Measurements from ENCODE around the gene PHYHIPL.

The PHYHIPL gene

GRCh38 chr10:59252491-59252890, 76.0 kb downstream of the PHYHIPL start:
- DNase-seq (ENCODE audit: low read depth in 1 of 2, low spot score in 1 of 2): no peak

- DNase-seq (ENCODE audit: low read depth in 1 of 2, low spot score in 1 of 2): no peak
Observed at GRCh38 chr10:59255463-59255862, 79.0 kb downstream of the PHYHIPL start.

DNA sequence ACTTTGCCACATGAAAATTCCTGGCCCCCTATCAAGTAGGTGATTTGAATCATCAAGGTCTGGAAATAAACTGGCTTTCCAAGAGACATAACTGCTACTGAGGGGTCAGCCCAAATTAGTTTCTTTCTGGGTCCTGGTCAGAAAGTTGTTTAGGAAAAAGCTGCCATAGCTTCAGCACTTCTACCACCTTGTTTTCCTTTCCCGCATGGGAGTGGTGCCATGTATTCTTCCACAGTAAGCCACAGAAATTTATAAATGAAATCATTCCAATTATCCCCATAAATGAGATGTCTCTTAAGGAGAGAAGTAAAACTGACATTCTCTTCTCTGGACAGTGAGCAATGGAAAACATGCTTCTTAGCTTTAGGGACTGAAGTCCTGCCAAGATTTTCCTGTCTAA, 80.8 kb downstream of the PHYHIPL start:
- DNase-seq (ENCODE audit: low read depth in 1 of 2, low spot score in 1 of 2): no peak

DNA sequence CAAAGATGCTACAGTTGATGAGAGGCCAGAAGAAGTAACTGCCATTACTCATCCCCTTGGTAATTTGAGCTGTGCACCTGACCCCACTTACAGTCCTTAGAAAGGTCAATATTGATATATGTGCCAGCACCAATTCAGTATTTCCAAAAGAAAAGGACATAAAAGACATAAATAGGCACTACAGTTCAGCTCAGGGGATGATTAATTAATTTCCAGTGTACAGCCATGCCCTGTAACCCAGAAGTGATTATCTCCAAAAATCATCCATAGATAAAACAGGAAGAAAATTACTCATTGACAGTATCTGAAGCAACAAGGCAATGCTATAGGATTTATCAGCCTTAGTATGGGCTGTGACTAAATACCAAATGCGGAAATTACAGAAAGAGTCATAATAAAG, 82.4 kb downstream of the PHYHIPL start:
- no peak for DNase-seq (ENCODE audit: low read depth in 1 of 2, low spot score in 1 of 2)

DNA sequence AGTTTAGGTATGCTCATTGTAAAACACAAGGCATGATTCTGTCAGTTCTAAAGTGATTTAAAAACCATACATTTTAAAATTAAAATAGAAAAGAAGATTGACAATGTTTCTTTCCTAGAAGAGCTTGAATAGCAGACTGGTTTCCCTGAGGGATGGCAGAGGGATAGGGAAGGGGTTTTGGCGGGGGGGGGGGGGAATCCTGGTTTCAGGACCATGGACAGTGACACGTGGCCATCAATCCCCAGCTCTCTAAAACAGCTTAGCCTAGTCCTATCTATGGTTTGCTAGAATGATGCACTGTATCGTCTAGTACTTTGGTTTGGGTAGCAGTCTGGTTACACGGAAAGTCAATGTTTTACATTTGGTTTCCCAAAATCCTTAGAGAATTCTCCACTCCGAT, 88.7 kb downstream of the PHYHIPL start:
- DNase-seq (ENCODE audit: low read depth in 1 of 2, low spot score in 1 of 2): no peak

DNA sequence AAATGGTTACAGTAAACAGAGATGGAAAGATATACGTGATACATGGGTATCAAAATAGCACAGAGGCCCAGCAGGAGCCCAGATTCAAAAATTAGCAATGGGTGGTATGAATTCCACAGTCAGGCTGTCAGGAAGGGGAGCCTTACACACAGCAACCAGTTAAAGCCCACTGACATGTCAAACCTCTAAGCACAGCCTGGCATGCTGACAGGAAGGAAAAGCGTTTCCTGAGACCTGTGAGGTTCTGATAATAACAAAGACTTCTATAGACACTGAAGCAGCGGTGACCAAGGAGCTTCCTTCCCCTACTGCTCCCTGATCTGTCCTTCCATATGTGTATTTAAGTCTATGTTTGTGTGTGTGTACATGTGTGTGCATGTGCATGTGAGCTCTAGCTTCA, 89.9 kb downstream of the PHYHIPL start:
- DNase-seq (ENCODE audit: low read depth in 1 of 2, low spot score in 1 of 2): no peak

GRCh38 chr10:59268460-59268859, 92.0 kb downstream of the PHYHIPL start:
- no peak for DNase-seq (ENCODE audit: low read depth in 1 of 2, low spot score in 1 of 2)

GRCh38 chr10:59269651-59270050, 93.2 kb downstream of the PHYHIPL start:
- no peak for DNase-seq (ENCODE audit: low read depth in 1 of 2, low spot score in 1 of 2)

GRCh38 chr10:59270492-59270891, 94.0 kb downstream of the PHYHIPL start:
- no peak for DNase-seq (ENCODE audit: low read depth in 1 of 2, low spot score in 1 of 2)

DNA sequence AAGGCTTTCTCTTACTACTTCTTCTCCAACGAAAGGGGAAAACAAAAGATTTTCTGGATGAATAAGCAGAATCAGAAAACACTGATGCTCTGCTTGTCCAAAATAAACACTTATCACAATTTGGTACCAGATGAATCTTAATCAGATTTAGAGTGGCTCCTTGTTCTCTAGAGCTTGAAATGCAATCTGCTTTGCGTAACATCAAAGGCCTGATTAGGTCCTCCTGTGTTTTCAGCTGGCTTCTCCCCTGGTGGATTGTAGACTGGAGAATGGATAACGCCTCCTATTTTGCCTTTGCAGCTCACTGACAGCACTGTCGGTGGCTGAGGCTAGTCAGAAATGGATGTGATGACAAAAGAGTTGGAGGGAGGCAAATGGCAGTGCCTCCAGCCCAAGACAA, 94.7 kb downstream of the PHYHIPL start:
- no peak for DNase-seq (ENCODE audit: low read depth in 1 of 2, low spot score in 1 of 2)

DNA sequence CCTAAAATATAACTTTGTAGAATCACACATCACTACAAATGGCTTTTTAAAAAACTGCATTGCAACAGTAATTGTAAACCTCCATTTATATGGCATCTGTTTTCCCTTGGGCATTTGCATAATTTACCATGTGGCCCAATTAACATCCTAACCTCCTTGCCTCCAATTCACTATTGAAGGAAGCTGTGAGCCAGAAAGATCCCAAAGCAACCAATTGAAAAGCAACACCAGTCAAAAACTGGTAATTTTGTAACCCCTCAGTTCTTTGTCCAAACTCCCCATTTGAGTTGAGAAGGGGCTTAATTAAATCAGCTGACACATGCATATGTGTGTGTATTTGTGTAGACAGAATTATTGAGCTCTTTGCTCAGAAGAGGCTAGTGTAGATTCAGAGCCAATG, 95.6 kb downstream of the PHYHIPL start:
- DNase-seq (ENCODE audit: low read depth in 1 of 2, low spot score in 1 of 2): no peak

DNA sequence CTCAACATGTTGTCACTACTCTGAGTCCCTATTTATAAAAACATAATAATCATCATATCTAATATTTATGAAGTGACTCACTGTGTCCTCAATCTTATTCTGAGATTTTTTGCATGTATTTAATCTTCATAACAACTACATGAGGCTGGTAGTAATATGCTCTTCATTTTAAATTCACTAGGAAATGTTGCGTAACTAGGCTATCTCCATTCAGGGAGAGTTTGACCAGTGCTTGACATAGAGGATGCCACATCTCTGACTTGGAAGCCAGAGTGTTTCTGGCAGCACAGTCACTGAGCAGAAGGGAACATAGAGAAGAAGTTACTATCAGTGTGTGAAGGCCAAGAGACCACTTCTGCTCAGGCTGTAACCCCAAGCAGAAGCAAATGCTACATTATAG, 97.0 kb downstream of the PHYHIPL start:
- no peak for DNase-seq (ENCODE audit: low read depth in 1 of 2, low spot score in 1 of 2)

DNA sequence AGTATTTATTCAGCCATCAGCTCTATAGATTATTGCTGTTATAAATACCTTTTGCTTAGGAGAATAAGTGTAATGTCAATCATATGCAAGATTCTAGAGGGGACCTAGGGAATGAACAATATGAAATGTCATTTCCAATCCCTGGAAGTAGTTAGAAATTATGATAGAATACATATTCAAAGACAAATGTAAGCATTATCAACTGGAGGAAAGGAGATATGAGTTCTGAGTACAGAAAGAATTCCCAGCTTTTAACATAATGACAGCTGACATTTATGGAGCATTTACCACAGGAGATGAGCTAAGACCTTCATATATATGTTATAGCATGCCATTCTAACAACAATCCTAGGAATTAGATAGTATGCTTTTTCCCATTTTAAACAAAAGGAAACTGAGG, 99.7 kb downstream of the PHYHIPL start:
- no peak for DNase-seq (ENCODE audit: low read depth in 1 of 2, low spot score in 1 of 2)

DNA sequence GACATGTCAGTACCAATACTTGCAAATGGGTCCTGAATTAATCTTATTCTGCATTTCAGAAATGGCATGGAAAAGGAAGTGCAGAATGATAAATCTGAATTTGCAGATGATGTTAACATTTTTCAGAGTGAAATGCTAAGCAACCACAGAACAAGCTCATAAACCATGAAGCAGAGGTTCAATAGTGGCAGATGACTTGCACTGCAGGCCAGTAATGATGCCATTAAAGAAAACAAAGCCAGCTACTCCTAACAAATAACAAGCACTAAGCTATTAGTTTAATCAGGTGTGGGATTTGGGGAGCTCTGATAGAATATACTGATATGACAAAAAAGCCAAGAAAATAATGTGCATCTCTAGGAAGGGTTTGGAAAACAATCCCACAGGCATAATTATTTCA, 100.5 kb downstream of the PHYHIPL start:
- no peak for DNase-seq (ENCODE audit: low read depth in 1 of 2, low spot score in 1 of 2)

- DNase-seq (ENCODE audit: low read depth in 1 of 2, low spot score in 1 of 2): no peak
Observed at GRCh38 chr10:59279476-59279875, 103.0 kb downstream of the PHYHIPL start.

- DNase-seq (ENCODE audit: low read depth in 1 of 2, low spot score in 1 of 2): no peak
Observed at GRCh38 chr10:59279991-59280505, 103.6 kb downstream of the PHYHIPL start.

DNA sequence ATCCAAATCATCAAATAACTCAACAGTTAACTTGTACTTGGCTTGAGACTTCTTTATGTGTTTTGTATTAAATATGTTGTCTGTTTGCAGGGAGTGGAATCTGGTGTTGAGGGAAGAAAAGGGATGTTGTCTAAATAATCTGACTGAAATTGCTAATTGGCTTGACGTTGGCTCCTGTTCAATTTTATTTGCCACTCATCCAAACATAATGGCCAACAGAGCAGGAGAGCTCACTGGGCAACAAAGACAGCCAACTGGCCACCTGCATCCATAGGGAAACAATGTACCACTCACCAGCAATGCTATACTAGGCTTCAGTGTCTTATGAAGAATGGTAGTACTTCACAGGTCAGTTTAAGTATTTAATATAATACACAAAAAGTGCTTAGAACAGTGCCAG, 105.4 kb downstream of the PHYHIPL start:
- DNase-seq (ENCODE audit: low read depth in 1 of 2, low spot score in 1 of 2): no peak

- no peak for DNase-seq (ENCODE audit: low read depth in 1 of 2, low spot score in 1 of 2)
Observed at GRCh38 chr10:59283456-59284091, 107.1 kb downstream of the PHYHIPL start.

DNA sequence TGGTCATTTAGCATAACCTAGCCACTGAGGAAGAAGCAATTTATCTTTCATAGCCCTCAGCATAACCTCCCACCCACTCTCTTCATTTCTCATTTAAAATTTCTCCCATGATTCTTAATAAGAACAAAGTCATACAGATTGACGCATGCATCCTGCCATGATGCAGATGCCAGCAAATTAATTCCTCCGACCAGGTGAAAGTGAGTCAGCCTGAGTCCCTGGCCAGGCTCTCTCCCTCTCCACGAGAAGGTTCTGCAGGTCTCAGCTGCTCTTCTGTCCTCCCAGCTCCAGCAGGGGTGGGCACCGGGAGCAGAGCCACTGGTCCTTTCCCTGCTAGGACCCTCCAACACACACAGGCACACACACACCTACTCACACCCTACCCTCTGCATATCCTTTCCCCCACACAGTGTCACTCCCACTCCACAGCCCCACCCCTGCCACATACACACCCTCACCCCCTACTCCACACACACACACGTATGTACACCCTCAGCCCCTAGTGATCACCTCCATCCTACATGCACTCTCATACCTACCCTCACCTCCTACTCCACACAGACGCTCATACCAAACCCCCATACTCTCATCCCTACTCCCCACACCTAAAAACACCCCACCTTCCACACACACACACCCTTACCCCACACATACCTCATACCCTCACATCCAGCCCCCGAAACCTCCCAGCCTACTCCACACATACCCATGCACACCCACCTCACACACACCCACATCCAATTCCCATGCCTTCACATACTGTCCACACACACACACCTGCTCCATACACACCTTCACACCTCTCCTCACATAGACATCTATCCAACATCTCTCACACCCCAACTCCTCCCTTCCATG, 107.9 kb downstream of the PHYHIPL start:
- DNase-seq (ENCODE audit: low read depth in 1 of 2, low spot score in 1 of 2): no peak

GRCh38 chr10:59285073-59285472, 108.6 kb downstream of the PHYHIPL start:
- no peak for DNase-seq (ENCODE audit: low read depth in 1 of 2, low spot score in 1 of 2)

DNA sequence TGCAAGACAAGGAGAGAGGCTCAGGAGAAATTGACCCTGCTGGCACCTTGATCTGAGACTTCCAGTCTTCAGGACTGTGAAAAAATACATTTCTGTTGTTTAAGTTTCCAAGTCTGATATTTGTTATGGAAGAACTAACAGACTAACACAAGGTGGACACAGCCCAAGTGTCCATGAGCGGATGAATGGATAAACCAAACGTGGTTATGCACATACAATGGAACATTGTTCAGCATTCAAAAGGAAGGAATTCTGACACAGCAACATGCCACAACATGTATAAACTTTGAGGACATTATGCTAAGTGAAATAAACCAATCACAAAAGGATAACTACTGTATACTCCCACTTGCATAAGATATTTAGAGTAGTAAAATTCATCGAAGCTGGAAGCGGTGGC, 109.4 kb downstream of the PHYHIPL start:
- no peak for DNase-seq (ENCODE audit: low read depth in 1 of 2, low spot score in 1 of 2)

GRCh38 chr10:59287587-59288255, 111.3 kb downstream of the PHYHIPL start:
- no peak for DNase-seq (ENCODE audit: low read depth in 1 of 2, low spot score in 1 of 2)
